HG02588 (cell line): ENCODE data around the gene SF3B1.
"Not testable (repeated sequence)": the region's sequence is repeated elsewhere in the genome, so short reads cannot be mapped to it uniquely, and the experiment has no call there.

ENCODE experiments used
- ATAC-seq: cut with Tn5 transposase; IDR thresholded peaks from one replicate; pipeline ENCODE4 v1.9.1; 2021; ENCODE audit warnings: mild to moderate bottlenecking, moderate library complexity; ENCODE audit not compliant: unreplicated experiment

SF3B1 gene

GRCh38 chr2:197437380-197437779 is 2.6 kb upstream of the SF3B1 start:
- ATAC-seq: no peak

GRCh38 chr2:197435598-197436420 is 981 bp upstream of the SF3B1 start:
- ATAC-seq: no peak

GRCh38 chr2:197433780-197434438 is 919 bp downstream of the SF3B1 start:
- ATAC-seq: no peak

- ATAC-seq: not testable (repeated sequence)
These were observed 2.3 kb downstream of the SF3B1 start for GRCh38 chr2:197432527-197432926.

GRCh38 chr2:197431858-197432257 is 3.0 kb downstream of the SF3B1 start:
- no peak for ATAC-seq

GRCh38 chr2:197427986-197428385 is 6.8 kb downstream of the SF3B1 start:
- no peak for ATAC-seq

GRCh38 chr2:197426723-197427603 is 7.9 kb downstream of the SF3B1 start:
- ATAC-seq: no peak

GRCh38 chr2:197425550-197425949 is 9.3 kb downstream of the SF3B1 start:
- no peak for ATAC-seq

GRCh38 chr2:197423307-197423706 is 11.5 kb downstream of the SF3B1 start:
- no peak for ATAC-seq

- ATAC-seq: no peak
These were observed 15.4 kb downstream of the SF3B1 start for GRCh38 chr2:197419438-197419837.

- no peak for ATAC-seq
These were observed 18.6 kb downstream of the SF3B1 start for GRCh38 chr2:197416268-197416667.

- no peak for ATAC-seq
These were observed 20.3 kb downstream of the SF3B1 start for GRCh38 chr2:197414515-197414914.

- ATAC-seq: no peak
These were observed 20.8 kb downstream of the SF3B1 start for GRCh38 chr2:197414039-197414438.

- no peak for ATAC-seq
These were observed 29.2 kb downstream of the SF3B1 start for GRCh38 chr2:197405582-197405981.

GRCh38 chr2:197399887-197400540 is 34.8 kb downstream of the SF3B1 start:
- ATAC-seq: no peak

GRCh38 chr2:197398913-197399312 is 35.9 kb downstream of the SF3B1 start:
- ATAC-seq: no peak

- ATAC-seq: no peak
These were observed 43.6 kb downstream of the SF3B1 start for GRCh38 chr2:197391220-197391717.

- ATAC-seq: no peak
These were observed 45.8 kb downstream of the SF3B1 start for GRCh38 chr2:197388866-197389587.

GRCh38 chr2:197387179-197387578 is 47.6 kb downstream of the SF3B1 start:
- ATAC-seq: no peak

GRCh38 chr2:197386242-197386641 is 48.6 kb downstream of the SF3B1 start:
- no peak for ATAC-seq
